Neural crest cell (in vitro differentiated cells): ENCODE results near the gene SHC2. TPM values are rescaled to one million over a fixed set of nuclear protein-coding genes. Genes with fewer than 3 reads are reported as not detected.

Experiments used
- DNase-seq: peaks from one replicate; pipeline ENCODE4 v3.0.0; 2021; ENCODE audit warnings: low read depth, mixed read lengths, low spot score
- H3K27ac Mint-ChIP-seq: one replicate; pipeline ENCODE4 v1.8.0; 2021; ENCODE audit warnings: mild to moderate bottlenecking, mixed read lengths; ENCODE audit not compliant: unreplicated experiment
- H3K27me3 Mint-ChIP-seq: 2 replicates; pipeline ENCODE4 v1.8.0; 2021; ENCODE audit warnings: low read depth, mild to moderate bottlenecking, mixed read lengths
- H3K36me3 Mint-ChIP-seq: 2 replicates; pipeline ENCODE4 v1.8.0; 2021; ENCODE audit warnings: low read depth, mild to moderate bottlenecking, mixed read lengths
- H3K4me1 Mint-ChIP-seq: 2 replicates; pipeline ENCODE4 v1.8.0; 2021; ENCODE audit warnings: mixed read lengths
- H3K4me3 Mint-ChIP-seq: one replicate; pipeline ENCODE4 v1.8.0; 2021; ENCODE audit warnings: mild to moderate bottlenecking, mixed read lengths
- H3K9me3 Mint-ChIP-seq: 2 replicates; pipeline ENCODE4 v1.8.0; 2021; ENCODE audit warnings: mixed read lengths
- total RNA-seq: library from RNA; stranded (reverse); gene quantifications from 2 replicates; pipeline ENCODE4 v1.2.1, GENCODE V29; 2021
- TF ChIP-seq, protein P1 (sequence below): fragments of 200-600 bp; sonication (generic); conservative IDR thresholded peaks from 2 replicates; pipeline ENCODE4 v1.5.0; 2021; ENCODE audit warnings: antibody characterized with exemption, mild to moderate bottlenecking

SHC2 gene
- total RNA-seq, 1 donor from 2014 or later, result 45.2 TPM

GRCh38 chr19:488505-489417 lies 27.9 kb upstream of the SHC2 start:
- H3K4me1 Mint-ChIP-seq, result peaks cover 35% of the 10 kb centered on the region
- H3K27ac Mint-ChIP-seq, result peak overlapping the region; percentile 83
- H3K4me3 Mint-ChIP-seq, result peak overlapping the region; percentile 84
- DNase-seq, result peak; percentile 91
- TF ChIP-seq, protein P1, sequence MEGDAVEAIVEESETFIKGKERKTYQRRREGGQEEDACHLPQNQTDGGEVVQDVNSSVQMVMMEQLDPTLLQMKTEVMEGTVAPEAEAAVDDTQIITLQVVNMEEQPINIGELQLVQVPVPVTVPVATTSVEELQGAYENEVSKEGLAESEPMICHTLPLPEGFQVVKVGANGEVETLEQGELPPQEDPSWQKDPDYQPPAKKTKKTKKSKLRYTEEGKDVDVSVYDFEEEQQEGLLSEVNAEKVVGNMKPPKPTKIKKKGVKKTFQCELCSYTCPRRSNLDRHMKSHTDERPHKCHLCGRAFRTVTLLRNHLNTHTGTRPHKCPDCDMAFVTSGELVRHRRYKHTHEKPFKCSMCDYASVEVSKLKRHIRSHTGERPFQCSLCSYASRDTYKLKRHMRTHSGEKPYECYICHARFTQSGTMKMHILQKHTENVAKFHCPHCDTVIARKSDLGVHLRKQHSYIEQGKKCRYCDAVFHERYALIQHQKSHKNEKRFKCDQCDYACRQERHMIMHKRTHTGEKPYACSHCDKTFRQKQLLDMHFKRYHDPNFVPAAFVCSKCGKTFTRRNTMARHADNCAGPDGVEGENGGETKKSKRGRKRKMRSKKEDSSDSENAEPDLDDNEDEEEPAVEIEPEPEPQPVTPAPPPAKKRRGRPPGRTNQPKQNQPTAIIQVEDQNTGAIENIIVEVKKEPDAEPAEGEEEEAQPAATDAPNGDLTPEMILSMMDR, result peak; percentile 22
- H3K27me3 Mint-ChIP-seq, result peaks cover 7% of the 10 kb centered on the region
- H3K9me3 Mint-ChIP-seq, result no peaks in the 10 kb centered on the region
- H3K36me3 Mint-ChIP-seq, result peaks cover 4% of the 10 kb centered on the region

GRCh38 chr19:485583-486236 lies 24.9 kb upstream of the SHC2 start:
- H3K27ac Mint-ChIP-seq, result peak overlapping the region; percentile 99
- DNase-seq, result peak; percentile 68
- no peaks in the 10 kb centered on the region for H3K36me3 Mint-ChIP-seq
- TF ChIP-seq, protein P1, result no peak
- H3K4me1 Mint-ChIP-seq, result peaks cover 42% of the 10 kb centered on the region
- peaks cover 20% of the 10 kb centered on the region for H3K27me3 Mint-ChIP-seq
- peak overlapping the region; percentile 86 for H3K4me3 Mint-ChIP-seq
- peaks cover 1% of the 10 kb centered on the region for H3K9me3 Mint-ChIP-seq

- Mint-ChIP-seq H3K4me3 (peak overlapping the region; percentile 86), H3K4me1 (peaks cover 48% of the 10 kb centered on the region), H3K27me3 (peaks cover 24% of the 10 kb centered on the region), H3K9me3 (peaks cover 7% of the 10 kb centered on the region), H3K27ac (peak overlapping the region; percentile 99), H3K36me3 (peaks cover 6% of the 10 kb centered on the region)
- no peak for DNase-seq
- TF ChIP-seq, protein P1, result no peak
These were observed 24.2 kb upstream of the SHC2 start for GRCh38 chr19:485077-485476.

- H3K27ac Mint-ChIP-seq, result peak overlapping the region; percentile 63
- peaks cover 49% of the 10 kb centered on the region for H3K4me1 Mint-ChIP-seq
- H3K4me3 Mint-ChIP-seq, result peak overlapping the region; percentile 77
- H3K36me3 Mint-ChIP-seq, result peaks cover 8% of the 10 kb centered on the region
- H3K9me3 Mint-ChIP-seq, result peaks cover 11% of the 10 kb centered on the region
- TF ChIP-seq, protein P1, result no peak
- no peak for DNase-seq
- peaks cover 27% of the 10 kb centered on the region for H3K27me3 Mint-ChIP-seq
These were observed 23.7 kb upstream of the SHC2 start for GRCh38 chr19:484494-484893.

DNA sequence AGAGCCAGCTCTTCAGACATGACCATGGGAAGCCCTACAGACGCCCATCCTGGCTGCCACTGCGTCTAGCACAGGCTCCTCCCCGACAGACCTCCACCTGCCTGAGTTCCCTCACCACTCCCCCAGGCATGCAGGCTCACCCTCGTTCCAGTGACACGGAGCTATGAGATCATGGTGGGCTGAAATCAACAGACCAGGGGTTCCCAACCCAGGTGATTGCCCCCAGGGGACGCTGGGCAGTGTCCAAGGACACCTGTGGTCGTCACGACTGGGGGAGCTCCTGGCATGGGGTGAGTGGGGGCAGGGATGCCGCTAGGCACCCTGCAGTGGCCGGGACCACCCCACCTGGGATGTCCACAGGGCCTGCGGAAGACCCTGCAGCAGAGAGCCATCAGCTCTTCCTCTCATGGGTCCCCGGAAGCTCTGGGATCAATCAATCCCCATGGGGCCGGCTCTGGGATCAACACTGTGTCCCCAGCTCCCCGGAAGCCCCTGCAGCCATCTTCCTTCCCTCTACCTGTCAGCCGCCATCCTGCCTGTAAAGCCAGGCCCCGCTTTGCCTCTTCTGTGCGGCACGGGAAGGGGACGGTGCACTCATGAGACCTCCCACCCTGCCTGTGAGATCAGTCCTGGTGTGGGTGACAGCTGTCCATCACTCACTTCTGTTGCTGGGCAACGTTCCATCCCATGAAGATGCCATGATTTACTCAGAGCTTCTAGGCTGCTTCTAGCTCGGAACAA lies 22.7 kb upstream of the SHC2 start:
- peak overlapping the region; percentile 55 for H3K4me3 Mint-ChIP-seq
- no peak for DNase-seq
- peaks cover 48% of the 10 kb centered on the region for H3K4me1 Mint-ChIP-seq
- H3K27me3 Mint-ChIP-seq, result peaks cover 27% of the 10 kb centered on the region
- TF ChIP-seq, protein P1, result no peak
- H3K36me3 Mint-ChIP-seq, result peaks cover 8% of the 10 kb centered on the region
- H3K27ac Mint-ChIP-seq, result no peak overlapping the region
- peaks cover 11% of the 10 kb centered on the region for H3K9me3 Mint-ChIP-seq
